Hepatocyte (in vitro differentiated cells): ENCODE data around the gene PIEZO1. TPM values are rescaled to one million over a fixed set of nuclear protein-coding genes. Genes with fewer than 3 reads are reported as not detected.

Source experiments
- DNase-seq: peaks from one replicate; pipeline ENCODE4 v3.0.0-alpha.2; 2016; ENCODE audit warnings: low spot score
- H2AFZ ChIP-seq: fragments of 200-600 bp; sonication (generic); 2 replicates; pipeline ENCODE4 v1.6.0; 2016; ENCODE audit warnings: antibody characterized with exemption, mild to moderate bottlenecking
- H3K27ac ChIP-seq: fragments of 200-600 bp; sonication (generic); 2 replicates; pipeline ENCODE4 v1.5.1; 2016; ENCODE audit warnings: mild to moderate bottlenecking
- H3K27me3 ChIP-seq: fragments of 200-600 bp; sonication (generic); 2 replicates; pipeline ENCODE4 v1.6.1; 2016
- H3K36me3 ChIP-seq: fragments of 200-600 bp; sonication (generic); replicated peaks from 2 replicates; pipeline ENCODE4 v1.5.1; 2016; ENCODE audit warnings: low read depth; ENCODE audit not compliant: insufficient read depth
- H3K4me1 ChIP-seq: fragments of 200-600 bp; sonication (generic); 2 replicates; pipeline ENCODE4 v1.5.1; 2016; ENCODE audit warnings: mild to moderate bottlenecking, moderate library complexity; ENCODE audit not compliant: insufficient read depth
- H3K4me2 ChIP-seq: fragments of 200-600 bp; sonication (generic); 2 replicates; pipeline ENCODE4 v1.6.0; 2016
- H3K4me3 ChIP-seq: fragments of 200-600 bp; sonication (generic); 2 replicates; pipeline ENCODE4 v1.5.1; 2016; ENCODE audit warnings: mild to moderate bottlenecking
- H3K79me2 ChIP-seq: fragments of 200-600 bp; sonication (generic); 2 replicates; pipeline ENCODE4 v1.6.0; 2017; ENCODE audit warnings: mild to moderate bottlenecking
- H3K9me2 ChIP-seq: fragments of 200-600 bp; sonication (generic); replicated peaks from 2 replicates; pipeline ENCODE4 v1.6.0; 2017; ENCODE audit warnings: mild to moderate bottlenecking; ENCODE audit not compliant: insufficient read depth
- H3K9me3 ChIP-seq: fragments of 200-600 bp; sonication (generic); 2 replicates; pipeline ENCODE4 v1.5.1; 2016; ENCODE audit warnings: low read depth, mild to moderate bottlenecking
- H4K20me1 ChIP-seq: fragments of 200-600 bp; sonication (generic); 2 replicates; pipeline ENCODE4 v1.6.0; 2016; ENCODE audit warnings: mild to moderate bottlenecking; ENCODE audit not compliant: insufficient read depth, poor library complexity, severe bottlenecking
- CTCF ChIP-seq: fragments of 200-600 bp; sonication (generic); IDR thresholded peaks from 2 replicates; pipeline ENCODE4 v1.5.1; 2016; ENCODE audit warnings: antibody characterized with exemption, mild to moderate bottlenecking; ENCODE audit not compliant: poor library complexity
- EZH2 ChIP-seq: fragments of 200-600 bp; sonication (generic); IDR thresholded peaks from 2 replicates; pipeline ENCODE4 v1.6.1; 2016; ENCODE audit warnings: antibody characterized with exemption, mild to moderate bottlenecking, borderline replicate concordance
- EZH2phosphoT487 ChIP-seq: fragments of 200-600 bp; sonication (generic); IDR thresholded peaks from one replicate; pipeline ENCODE4 v1.6.1; 2018; ENCODE audit warnings: antibody characterized with exemption, mild to moderate bottlenecking, low read depth, moderate library complexity; ENCODE audit not compliant: unreplicated experiment, severe bottlenecking
- whole genome bisulfite sequencing: methylation state at CpG from one replicate; pipeline ENCODE4 v1.1.6; 2016; ENCODE audit warnings: low lambda C conversion rate; ENCODE audit errors: missing lambda C conversion rate; 5-methylcytosine and 5-hydroxymethylcytosine counted together
- polyA plus RNA-seq: library from polyadenylated mRNA; unstranded; fragments of >200 nt; fragmentation: Nextera tagmentation; extraction: Ambion mirVana; gene quantifications from 2 replicates; pipeline ENCODE4 v1.2.1, GENCODE V29; 2016
- total RNA-seq: library from RNA; depleted of rRNA; stranded (reverse); fragments of >200 nt; gene quantifications from 2 replicates; pipeline ENCODE4 v1.2.3, GENCODE V29; 2014

The PIEZO1 gene
- total and polyA plus RNA-seq, 2 experiments from 2014 or later, result 70.6 to 77.0 TPM

DNA sequence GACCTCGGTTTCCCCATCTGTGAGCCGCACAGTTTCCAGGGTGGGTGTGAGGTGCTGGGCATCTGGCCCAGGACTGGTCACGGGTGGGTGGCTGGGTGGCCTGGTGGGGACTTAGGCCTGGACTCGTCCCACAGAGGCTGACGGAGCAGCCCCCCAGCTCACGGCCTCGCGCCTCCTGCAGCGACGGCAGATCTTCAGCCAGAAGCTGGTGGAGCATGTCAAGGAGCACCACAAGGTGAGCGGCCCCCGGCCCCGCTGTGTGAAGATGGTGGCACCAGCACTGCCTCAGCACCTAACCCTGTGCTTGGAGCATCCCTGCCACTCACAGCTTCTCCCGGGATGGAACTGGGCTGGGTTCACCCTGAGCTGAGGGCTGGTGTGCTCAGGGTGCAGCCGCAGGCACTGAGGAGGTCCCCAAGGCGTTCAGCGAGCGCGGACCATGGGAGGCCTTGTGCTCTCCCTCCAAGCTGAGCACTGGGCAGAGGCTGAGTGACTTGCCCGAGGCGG is 20.9 kb upstream of the PIEZO1 start:
- Histone ChIP-seq H3K4me2 (no peak overlapping the region), H3K9me2 (no peaks in the 10 kb centered on the region), H3K4me1 (peaks cover 20% of the 10 kb centered on the region), H3K79me2 (peaks cover 26% of the 10 kb centered on the region), H3K27ac (no peak overlapping the region), H3K27me3 (no peaks in the 10 kb centered on the region), H3K9me3 (no peaks in the 10 kb centered on the region), H2AFZ (no peak overlapping the region), H4K20me1 (peaks cover 6% of the 10 kb centered on the region), H3K4me3 (no peak overlapping the region), H3K36me3 (no peaks in the 10 kb centered on the region)
- WGBS, result 95% methylated on average over 21 of the region's 21 CpGs
- TF ChIP-seq CTCF (no peak), EZH2 (no peak), EZH2phosphoT487 (no peak)
- no peak for DNase-seq

- Histone ChIP-seq H2AFZ (no peak overlapping the region), H3K9me2 (no peaks in the 10 kb centered on the region), H3K4me2 (peak overlapping the region; percentile 92), H3K27ac (no peak overlapping the region), H3K27me3 (no peaks in the 10 kb centered on the region), H3K4me3 (no peak overlapping the region), H4K20me1 (no peaks in the 10 kb centered on the region), H3K4me1 (peaks cover 14% of the 10 kb centered on the region), H3K79me2 (peaks cover 20% of the 10 kb centered on the region), H3K9me3 (no peaks in the 10 kb centered on the region), H3K36me3 (no peaks in the 10 kb centered on the region)
- TF ChIP-seq EZH2, result no peak
- no peak for TF ChIP-seq EZH2phosphoT487
- TF ChIP-seq CTCF, result no peak
- 96% methylated on average over 20 of the region's 22 CpGs for WGBS
- no peak for DNase-seq
Measured at GRCh38 chr16:88805340-88805715, 20.3 kb upstream of the PIEZO1 start.

DNA sequence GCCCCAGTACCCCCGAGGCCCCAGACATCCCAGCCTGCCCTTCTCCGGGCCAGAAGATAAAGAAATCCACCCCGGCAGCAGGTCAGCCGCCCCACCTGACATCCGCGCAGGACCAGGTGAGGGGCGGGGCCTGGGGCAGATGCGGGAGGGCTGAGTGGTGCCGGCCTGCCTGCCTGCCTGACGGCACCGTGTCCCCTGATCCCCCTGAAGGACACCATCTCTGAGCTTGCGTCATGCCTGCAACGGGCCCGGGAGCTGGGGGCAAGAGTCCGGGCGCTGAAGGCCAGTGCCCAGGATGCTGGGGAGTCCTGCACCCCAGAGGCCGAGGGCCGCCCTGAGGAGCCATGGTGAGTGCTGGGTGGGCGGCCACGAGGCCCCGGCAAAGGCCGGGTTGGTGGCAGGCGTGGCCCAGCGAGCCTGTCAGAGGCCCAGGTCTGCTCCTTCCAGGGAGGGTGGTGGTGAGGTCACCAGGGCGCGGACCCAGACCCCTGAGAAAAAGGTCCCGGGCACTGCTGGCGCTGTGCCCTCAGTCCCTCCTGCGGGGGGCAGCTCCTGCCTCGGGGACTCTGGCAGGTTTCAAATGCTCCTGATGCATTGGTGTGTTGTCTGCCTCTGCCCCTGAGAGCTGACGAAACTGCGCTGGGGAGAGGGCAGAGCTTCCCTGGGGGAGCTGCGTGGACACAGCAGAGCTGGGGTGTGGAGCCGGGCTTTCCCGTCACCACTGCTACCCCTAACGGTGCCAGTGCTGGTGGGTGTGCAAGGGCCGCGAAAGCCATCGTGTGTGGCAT is 19.7 kb upstream of the PIEZO1 start:
- H3K4me1 ChIP-seq, result peaks cover 11% of the 10 kb centered on the region
- no peaks in the 10 kb centered on the region for H3K36me3 ChIP-seq
- H3K9me2 ChIP-seq, result no peaks in the 10 kb centered on the region
- TF ChIP-seq EZH2 (no peak), CTCF (no peak), EZH2phosphoT487 (no peak)
- H2AFZ ChIP-seq, result no peak overlapping the region
- DNase-seq, result peak; percentile 79
- no peak overlapping the region for H3K27ac ChIP-seq
- peaks cover 16% of the 10 kb centered on the region for H3K79me2 ChIP-seq
- H4K20me1 ChIP-seq, result no peaks in the 10 kb centered on the region
- no peaks in the 10 kb centered on the region for H3K27me3 ChIP-seq
- peak overlapping the region; percentile 81 for H3K4me3 ChIP-seq
- 47% methylated on average over 38 of the region's 39 CpGs for WGBS
- H3K4me2 ChIP-seq, result peak overlapping the region; percentile 92
- no peaks in the 10 kb centered on the region for H3K9me3 ChIP-seq
